NCI-H1930 (cell line): ENCODE results near the gene CCDC71.

ENCODE experiments used
- DNase-seq, 2 experiments: peaks; one replicate each; lab custom pipeline; 2025; lab: John Stamatoyannopoulos, UW

The CCDC71 gene

DNA sequence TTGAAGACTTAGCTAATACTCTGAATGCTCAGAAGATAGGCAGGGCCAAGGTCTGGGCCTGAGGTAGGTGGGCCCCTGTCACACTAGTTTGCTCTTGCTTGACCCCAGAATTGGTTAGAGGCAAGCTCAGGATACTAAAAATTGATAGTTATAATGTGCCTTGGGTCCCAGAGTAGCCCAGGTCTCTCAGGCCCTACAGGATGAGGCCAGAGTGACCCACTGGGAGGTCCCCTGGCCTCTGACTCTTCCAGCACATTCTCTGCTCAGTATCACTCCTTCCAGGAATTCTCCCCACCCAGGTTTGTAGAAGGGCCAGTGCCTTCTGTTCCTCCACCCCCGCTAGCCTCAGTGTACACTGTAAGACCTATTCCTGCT is 4.6 kb upstream of the CCDC71 start:
- DNase-seq = no peak

- DNase-seq = no peak
Measured at GRCh38 chr3:49166752-49167556, 823 bp upstream of the CCDC71 start.

- no peak for DNase-seq
Measured at GRCh38 chr3:49164983-49165720, 979 bp downstream of the CCDC71 start.

- no peak for DNase-seq
Measured at GRCh38 chr3:49163609-49164008, 2.5 kb downstream of the CCDC71 start.

DNA sequence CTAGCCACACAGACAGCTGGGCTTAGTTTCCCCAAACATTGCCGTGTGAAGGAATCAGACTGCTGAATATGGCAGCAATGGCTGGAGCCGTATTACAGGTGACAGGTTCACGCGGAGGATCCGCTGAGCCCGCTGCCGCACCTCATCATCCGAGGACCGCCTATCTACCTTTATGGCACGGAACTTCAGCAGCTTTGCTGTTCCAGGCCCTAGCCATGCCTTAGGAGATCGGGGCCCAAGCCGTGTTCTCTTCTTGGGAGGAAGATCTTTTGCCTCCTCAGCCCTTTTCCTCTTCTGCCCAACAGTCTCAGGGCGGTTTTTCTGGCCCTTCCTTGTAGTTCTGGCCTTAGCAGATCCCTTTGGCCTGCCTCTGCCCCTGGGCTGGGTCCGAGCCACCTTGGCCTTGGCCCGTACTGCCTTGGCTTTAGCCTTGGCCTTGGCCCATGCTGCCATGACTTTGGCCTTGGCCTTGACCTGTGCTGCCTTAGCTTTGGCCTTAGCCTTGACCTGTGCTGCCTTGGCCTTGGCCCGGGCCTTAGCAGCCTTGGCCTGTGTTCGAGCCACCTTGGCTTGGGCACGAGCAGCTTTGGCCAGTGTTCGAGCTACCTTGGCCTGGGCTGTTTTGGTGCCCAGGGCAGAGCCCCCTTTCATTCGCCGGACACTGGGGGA is 3.2 kb downstream of the CCDC71 start:
- no peak for DNase-seq

DNA sequence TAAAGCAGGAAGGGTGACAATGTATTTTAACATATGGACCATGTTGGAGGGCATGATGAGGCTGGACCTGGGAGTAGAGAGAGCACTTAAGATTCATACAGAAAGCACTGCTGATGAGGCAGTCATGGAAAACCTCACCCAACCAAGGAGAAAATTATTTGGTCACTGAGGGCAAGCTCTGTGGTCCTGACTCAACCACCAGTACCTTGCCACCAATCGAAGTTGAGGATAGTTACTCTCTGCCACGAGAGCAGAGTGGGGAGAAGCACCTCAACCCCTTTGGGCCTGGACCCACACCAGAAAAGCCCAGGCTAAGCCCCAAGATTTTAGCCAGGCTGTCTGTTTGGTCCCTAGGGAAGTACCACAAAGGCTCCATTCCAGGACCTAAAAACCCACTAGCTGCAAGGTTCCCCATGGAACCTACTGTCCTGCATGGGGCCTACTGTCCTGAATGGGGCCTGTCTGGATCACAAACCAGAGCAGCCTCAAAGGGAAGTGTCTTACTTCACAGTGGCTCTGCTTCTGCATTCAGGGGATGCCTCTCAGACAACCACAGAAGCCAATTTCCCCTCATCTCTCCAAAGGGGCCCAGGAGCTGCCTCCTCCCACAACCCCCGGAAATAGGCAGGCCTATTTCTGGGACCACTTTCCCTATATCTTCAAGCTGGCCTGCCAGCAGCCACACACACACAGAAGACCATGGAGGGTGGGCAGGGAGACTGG is 4.2 kb downstream of the CCDC71 start:
- no peak for DNase-seq

DNA sequence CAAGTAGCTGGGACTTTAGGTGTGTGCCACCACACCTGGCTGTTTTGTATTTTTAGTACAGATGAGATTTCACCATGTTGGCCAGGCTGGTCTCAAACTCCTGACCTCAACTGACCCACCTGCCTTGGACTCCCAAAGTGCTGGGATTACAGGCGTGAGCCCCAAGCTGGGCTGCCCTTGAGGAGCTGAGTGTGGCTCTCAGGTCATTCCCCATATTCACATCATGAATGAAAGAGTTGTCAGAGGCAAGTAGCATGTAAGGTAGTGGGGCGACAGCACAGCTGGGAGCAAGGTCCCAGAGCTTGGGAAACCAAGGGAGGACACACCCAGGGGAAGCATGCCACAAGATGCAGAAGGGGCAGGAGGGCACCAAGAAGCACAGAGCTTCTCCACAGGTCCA is 4.9 kb downstream of the CCDC71 start:
- DNase-seq = no peak

- DNase-seq = no peak
Measured at GRCh38 chr3:49158792-49159191, 7.3 kb downstream of the CCDC71 start.

DNA sequence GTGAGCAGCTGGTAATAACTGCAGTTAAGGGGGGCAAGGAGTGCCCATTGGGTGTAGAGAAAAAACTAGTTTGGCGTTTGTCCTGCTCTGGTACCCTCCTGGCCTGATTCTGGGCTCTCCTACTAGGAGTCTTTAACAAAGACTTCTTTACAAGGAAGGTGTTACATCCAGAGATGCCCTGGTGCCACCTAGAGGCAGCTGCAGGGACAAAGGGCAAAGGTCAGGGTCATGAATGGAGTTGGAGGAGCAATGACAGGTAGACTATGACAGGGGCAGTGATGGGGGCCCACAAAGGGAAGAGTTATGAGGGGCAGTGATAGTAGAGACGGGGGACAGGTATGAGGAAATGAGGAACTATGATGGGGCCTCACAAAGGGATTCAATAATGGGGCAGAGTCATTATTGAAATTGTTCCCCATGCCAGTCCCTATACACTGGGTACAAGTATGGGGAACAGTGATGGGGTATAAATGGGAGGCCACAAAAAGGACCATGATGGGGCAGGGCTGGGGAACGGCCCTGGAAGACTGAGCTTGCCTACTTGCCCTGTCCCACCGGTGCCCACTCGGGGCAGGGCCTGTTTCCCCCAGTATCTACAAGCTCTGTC is 7.9 kb downstream of the CCDC71 start:
- no peak for DNase-seq

DNA sequence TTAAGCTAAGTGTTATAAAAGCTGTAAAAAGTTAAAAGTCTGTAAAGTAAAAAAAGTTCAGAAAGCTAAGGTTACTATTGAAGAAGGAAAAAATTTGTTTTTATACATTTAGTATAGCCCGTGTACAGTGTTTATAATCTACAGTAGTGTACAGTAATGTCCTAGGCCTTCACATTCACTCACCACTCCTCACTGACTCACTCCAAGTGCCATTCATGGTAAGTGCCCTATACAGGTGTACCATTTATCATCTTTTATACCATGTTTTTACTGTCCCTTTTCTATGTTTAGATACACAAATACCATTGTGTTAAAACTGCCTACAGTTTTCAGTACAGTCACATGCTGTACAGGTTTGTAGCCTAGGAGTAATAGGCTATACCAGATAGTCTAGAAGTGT is 8.8 kb downstream of the CCDC71 start:
- DNase-seq = no peak

GRCh38 chr3:49153349-49153912 is 12.7 kb downstream of the CCDC71 start:
- DNase-seq = no peak

- DNase-seq = no peak
Measured at GRCh38 chr3:49151610-49152009, 14.5 kb downstream of the CCDC71 start.

DNA sequence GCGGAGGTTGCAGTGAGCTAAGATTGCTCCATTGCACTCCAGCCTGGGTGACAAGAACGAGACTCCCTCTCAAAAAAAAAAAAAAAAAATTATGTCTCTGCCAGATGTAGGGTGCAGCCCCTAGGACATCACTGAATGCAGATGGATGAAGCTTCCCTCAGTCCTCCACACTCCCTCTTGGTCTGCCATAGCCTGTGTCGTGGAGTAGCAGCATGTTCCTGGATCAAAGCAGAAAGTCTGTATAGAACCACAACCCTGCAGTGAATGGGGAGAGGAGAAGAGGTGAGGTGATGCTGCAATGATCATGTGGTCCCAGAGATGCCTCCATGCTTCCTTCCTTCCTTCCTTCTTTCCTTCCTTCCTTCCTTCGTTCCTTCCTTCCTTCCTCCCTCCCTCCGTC is 18.0 kb downstream of the CCDC71 start:
- no peak for DNase-seq

GRCh38 chr3:49140080-49140479 is 26.1 kb downstream of the CCDC71 start:
- DNase-seq = no peak

DNA sequence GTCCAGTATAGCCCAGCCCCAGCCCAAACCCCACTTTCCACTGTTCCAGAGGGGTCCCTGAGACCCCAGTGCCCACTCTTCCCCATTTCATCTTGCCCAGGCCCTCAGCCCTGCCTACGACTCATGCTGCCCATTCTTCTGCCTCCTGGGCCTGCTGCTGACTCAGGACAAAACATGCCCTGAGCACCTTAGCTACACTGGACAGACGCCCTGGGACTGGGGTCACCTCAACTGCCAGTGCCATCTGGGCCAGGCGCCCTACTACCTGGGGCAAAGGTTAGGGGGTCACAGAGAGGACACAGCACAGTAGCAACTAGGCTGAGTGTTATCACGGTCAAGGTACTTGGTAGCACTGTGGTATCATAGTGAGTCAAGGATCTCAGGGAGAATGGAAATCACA is 30.6 kb downstream of the CCDC71 start:
- no peak for DNase-seq

DNA sequence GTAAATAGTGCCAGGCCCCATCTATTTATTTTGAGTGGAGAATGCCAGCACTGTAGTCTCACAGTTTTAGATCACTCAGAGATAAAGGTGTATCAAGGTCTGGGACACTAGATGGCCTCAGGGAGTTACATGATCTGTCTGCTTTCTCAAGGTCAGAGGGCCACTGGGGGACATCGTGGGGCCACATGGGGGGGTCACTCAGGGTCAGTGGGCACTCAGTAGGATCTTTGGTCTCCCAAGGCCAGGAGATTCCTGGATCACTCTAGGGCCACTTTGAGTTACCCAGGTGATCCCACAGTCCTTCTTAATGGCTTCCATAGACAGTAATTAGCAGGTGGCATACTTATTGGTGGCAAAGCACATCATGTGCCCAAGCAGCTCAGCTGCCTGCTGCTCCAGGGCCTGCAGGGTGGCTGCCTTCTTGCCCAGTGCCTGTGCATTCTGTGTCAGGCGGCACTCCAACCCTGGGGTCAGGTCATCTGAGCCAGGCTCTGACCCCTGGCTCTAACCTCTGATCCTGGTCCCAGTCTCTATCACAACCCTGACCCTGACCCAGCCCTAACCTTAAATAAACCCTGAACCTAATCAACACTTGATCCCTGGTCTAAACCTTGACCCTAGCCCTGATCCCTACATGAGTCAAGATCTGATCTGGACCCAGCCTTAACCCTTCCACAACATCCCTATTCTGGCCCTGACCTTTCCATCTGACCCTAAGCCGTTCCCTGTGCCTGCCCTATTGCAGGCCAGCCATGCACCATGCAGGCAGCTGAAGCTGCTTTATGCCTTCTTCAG is 31.5 kb downstream of the CCDC71 start:
- no peak for DNase-seq

GRCh38 chr3:49133226-49133951 is 32.7 kb downstream of the CCDC71 start:
- peak; percentile 30 to 46 for DNase-seq

- peak; percentile 4 to 11 for DNase-seq
Measured at GRCh38 chr3:49132437-49133225, 33.5 kb downstream of the CCDC71 start, which contains the start of gene LAMB2. Gene LAMB2, minus strand, starts transcription at chr3:49133050. Its CDS starts 183 bp downstream, at chr3:49132867.

DNA sequence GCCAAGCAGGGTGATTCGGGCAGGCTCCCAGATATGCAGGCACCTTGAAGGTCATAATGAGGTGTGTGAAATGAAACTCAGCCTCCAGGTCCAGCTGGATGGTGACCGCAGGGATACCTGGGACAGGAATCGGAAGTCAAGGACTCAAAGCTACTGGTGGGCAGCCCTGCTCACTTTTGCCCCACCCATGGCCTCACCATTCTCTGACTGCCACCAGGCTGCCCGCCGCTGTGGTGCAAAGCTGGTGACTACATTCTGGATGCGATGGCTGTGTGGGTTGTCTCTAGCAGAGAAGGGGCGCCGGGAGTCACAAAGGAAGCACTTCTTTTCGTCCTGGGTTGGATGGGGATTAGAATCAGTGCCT is 34.1 kb downstream of the CCDC71 start:
- DNase-seq = no peak
